PC-9 (cell line): Measurements from ENCODE around the gene FOXA2. TPM values are rescaled to one million over a fixed set of nuclear protein-coding genes. Genes with fewer than 3 reads are reported as not detected.
A peak's percentile ranks its signal among the peaks of the same experiment; 100 is the strongest.
"Not testable (repeated sequence)": the region's sequence is repeated elsewhere in the genome, so short reads cannot be mapped to it uniquely, and the experiment has no call there.

Source experiments
- BruUV-seq: library from RNA; stranded (reverse); fragments of 400-500 nt; replicated peaks from 2 replicates; lab custom pipeline; 2021; lab: Mats Ljungman, UMichigan
- CTCF ChIA-PET: fragments of 300-600 bp; sonication (Branson Sonifier 250); formaldehyde crosslinking; loops from one replicate; lab custom pipeline; 2022; ENCODE audit warnings: antibody characterized with exemption; lab: Charles Lee
- POLR2A ChIA-PET: fragments of 300-600 bp; sonication (Branson Sonifier 250); formaldehyde crosslinking; loops from one replicate; lab custom pipeline; 2022; ENCODE audit warnings: antibody characterized with exemption; ENCODE audit not compliant: unreplicated experiment; lab: Charles Lee
- DNase-seq, 2 experiments: peaks; one replicate each; pipeline versions ENCODE4 v3.0.0 to v3.0.0-alpha.2; 2015 to 2022; ENCODE audit warnings: mixed read lengths in 1 of 2
- H2AFZ ChIP-seq: fragments of 200-600 bp; sonication (generic); 2 replicates; pipeline ENCODE4 v1.8.1; 2017; ENCODE audit warnings: antibody characterized with exemption
- H3F3A ChIP-seq: fragments of 200-600 bp; sonication (generic); 2 replicates; pipeline ENCODE4 v1.8.1; 2017; ENCODE audit warnings: antibody characterized with exemption, mild to moderate bottlenecking, low read depth; ENCODE audit not compliant: insufficient read depth
- H3K27ac ChIP-seq: fragments of 200-600 bp; sonication (generic); 2 replicates; pipeline ENCODE4 v1.6.1; 2016; ENCODE audit warnings: mixed run types
- H3K27me3 ChIP-seq: fragments of 200-600 bp; sonication (generic); 2 replicates; pipeline ENCODE4 v1.6.1; 2016; ENCODE audit warnings: low read depth, mixed run types; ENCODE audit not compliant: insufficient read depth
- H3K36me3 ChIP-seq: fragments of 200-600 bp; sonication (generic); 2 replicates; pipeline ENCODE4 v1.6.1; 2016; ENCODE audit warnings: low read depth, mixed run types
- H3K4me1 ChIP-seq: fragments of 200-600 bp; sonication (generic); replicated peaks from 2 replicates; pipeline ENCODE4 v1.6.1; 2016; ENCODE audit warnings: mixed run types; ENCODE audit not compliant: insufficient read depth
- H3K4me2 ChIP-seq: fragments of 200-600 bp; sonication (generic); 2 replicates; pipeline ENCODE4 v1.6.1; 2017; ENCODE audit warnings: mixed run types
- H3K4me3 ChIP-seq: fragments of 200-600 bp; sonication (generic); 2 replicates; pipeline ENCODE4 v1.6.1; 2016; ENCODE audit warnings: mixed run types
- H3K79me2 ChIP-seq: fragments of 200-600 bp; sonication (generic); 2 replicates; pipeline ENCODE4 v1.6.1; 2017; ENCODE audit warnings: low read depth, mixed run types
- H3K9me2 ChIP-seq: fragments of 200-600 bp; sonication (generic); 2 replicates; pipeline ENCODE4 v1.8.1; 2017; ENCODE audit warnings: mild to moderate bottlenecking; ENCODE audit not compliant: insufficient read depth
- H3K9me3 ChIP-seq: fragments of 200-600 bp; sonication (generic); 2 replicates; pipeline ENCODE4 v1.8.1; 2016; ENCODE audit warnings: low read depth; ENCODE audit not compliant: insufficient read depth
- H4K20me1 ChIP-seq: fragments of 200-600 bp; sonication (generic); 2 replicates; pipeline ENCODE4 v1.8.1; 2017; ENCODE audit not compliant: insufficient read depth
- CTCF ChIP-seq: fragments of 200-600 bp; sonication (generic); conservative IDR thresholded peaks from 2 replicates; pipeline ENCODE4 v1.6.1; 2017; ENCODE audit warnings: mixed run types, antibody characterized with exemption, mild to moderate bottlenecking, moderate library complexity
- EZH2 ChIP-seq: fragments of 200-600 bp; sonication (generic); IDR thresholded peaks from 2 replicates; pipeline ENCODE4 v1.8.0; 2017; ENCODE audit warnings: antibody characterized with exemption, low read depth
- intact Hi-C: fragments of 100-400 bp; cut with micrococcal nuclease; formaldehyde crosslinking; loops from one replicate; pipeline ENCODE4 v1.10.0; 2022; ENCODE audit not compliant: unreplicated experiment
- total RNA-seq: library from RNA; stranded (reverse); gene quantifications from 2 replicates; pipeline ENCODE4 v1.2.3, GENCODE V29; 2021

The FOXA2 gene
- total RNA-seq, 1 experiment from 2014 or later, result not detected

GRCh38 chr20:22601361-22602141, 17.2 kb upstream of the FOXA2 start:
- Histone ChIP-seq H3F3A (no peaks in the 10 kb centered on the region), H3K27me3 (no peaks in the 10 kb centered on the region), H3K27ac (no peak overlapping the region), H3K4me3 (no peak overlapping the region), H3K79me2 (no peaks in the 10 kb centered on the region), H4K20me1 (no peaks in the 10 kb centered on the region), H3K4me2 (0 out of 2 replicates have a peak overlapping the region, but pooled peaks have one; percentile 13), H3K9me2 (no peaks in the 10 kb centered on the region), H3K36me3 (no peaks in the 10 kb centered on the region), H3K4me1 (peaks cover 12% of the 10 kb centered on the region), H3K9me3 (0 out of 2 replicates have a peak, but pooled peaks cover 3% of the 10 kb centered on the region), H2AFZ (no peak overlapping the region)
- POLR2A ChIA-PET, result interaction anchor here (0.5 kb wide), 1 partner anchor 31 kb away, joined by 13 read pairs; no protein-coding TSS in a partner anchor
- intact Hi-C loops, result no loop called here
- BruUV-seq, result no TSS peak
- DNase-seq, result peak in 1 of 2 experiments; percentile 36
- CTCF ChIA-PET, result no interaction called here
- TF ChIP-seq CTCF (no peak), EZH2 (no peak)

- H3K9me2 ChIP-seq, H2AFZ ChIP-seq, H3K79me2 ChIP-seq, BruUV-seq, DNase-seq, H3K4me2 ChIP-seq, intact Hi-C loops, CTCF ChIA-PET, H3F3A ChIP-seq, H3K27me3 ChIP-seq, H4K20me1 ChIP-seq, H3K36me3 ChIP-seq, POLR2A ChIA-PET, H3K27ac ChIP-seq, H3K9me3 ChIP-seq, H3K4me3 ChIP-seq: not testable (repeated sequence)
- peaks cover 12% of the 10 kb centered on the region for H3K4me1 ChIP-seq
Observed at GRCh38 chr20:22599258-22599657, 14.9 kb upstream of the FOXA2 start.

GRCh38 chr20:22597303-22597702, 12.9 kb upstream of the FOXA2 start:
- Histone ChIP-seq H3K27ac (no peak overlapping the region), H3K36me3 (no peaks in the 10 kb centered on the region), H3K4me2 (no peak overlapping the region), H3K4me3 (no peak overlapping the region), H4K20me1 (no peaks in the 10 kb centered on the region), H3K79me2 (no peaks in the 10 kb centered on the region), H3K4me1 (peaks cover 12% of the 10 kb centered on the region), H3F3A (no peaks in the 10 kb centered on the region), H3K9me3 (0 out of 2 replicates have a peak, but pooled peaks cover 3% of the 10 kb centered on the region), H3K9me2 (no peaks in the 10 kb centered on the region; the same call in 1 of the 2 replicates), H2AFZ (no peak overlapping the region), H3K27me3 (no peaks in the 10 kb centered on the region)
- TF ChIP-seq EZH2, result no peak
- TF ChIP-seq CTCF, result no peak
- intact Hi-C loops, result no loop called here
- no TSS peak for BruUV-seq
- DNase-seq, result no peak
- ChIA-PET POLR2A (no interaction called here), CTCF (no interaction called here)
